HG02943 (cell line): ENCODE data around the gene BRINP3.
"Not testable (repeated sequence)": the region's sequence is repeated elsewhere in the genome, so short reads cannot be mapped to it uniquely, and the experiment has no call there.

Source experiments
- ATAC-seq: cut with Tn5 transposase; IDR thresholded peaks from one replicate; pipeline ENCODE4 v1.9.1; 2021; ENCODE audit warnings: mild to moderate bottlenecking, low read depth, moderate library complexity; ENCODE audit not compliant: unreplicated experiment

BRINP3 gene

GRCh38 chr1:190477762-190478148 is at the start of gene BRINP3:
TSS of gene BRINP3 (minus strand) at chr1:190477864.
- no peak for ATAC-seq

- no peak for ATAC-seq
Observed at GRCh38 chr1:190511554-190511953, 33.9 kb upstream of the BRINP3 start.

- no peak for ATAC-seq
Observed at GRCh38 chr1:190507357-190507756, 29.7 kb upstream of the BRINP3 start.

GRCh38 chr1:190504539-190504938 is 26.9 kb upstream of the BRINP3 start:
- ATAC-seq, result not testable (repeated sequence)

DNA sequence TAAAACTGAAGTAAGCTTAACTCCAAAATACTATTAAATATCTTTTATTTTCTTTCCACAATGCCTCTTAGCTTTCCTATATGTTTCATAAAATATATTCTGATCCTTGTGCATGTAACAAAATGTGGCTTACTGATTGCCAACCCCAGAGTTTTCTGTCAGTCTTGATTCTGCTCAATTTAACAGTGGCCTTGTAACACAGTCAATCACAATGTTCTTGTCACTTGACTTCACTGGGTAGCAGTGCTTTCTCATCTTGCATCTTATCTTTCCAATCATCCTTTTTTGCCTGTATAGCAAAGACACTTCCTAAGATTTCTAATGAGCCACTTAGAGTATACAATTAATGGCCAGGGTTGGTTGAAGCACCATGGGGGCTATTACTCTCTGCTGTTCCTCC is 19.9 kb upstream of the BRINP3 start:
- no peak for ATAC-seq

DNA sequence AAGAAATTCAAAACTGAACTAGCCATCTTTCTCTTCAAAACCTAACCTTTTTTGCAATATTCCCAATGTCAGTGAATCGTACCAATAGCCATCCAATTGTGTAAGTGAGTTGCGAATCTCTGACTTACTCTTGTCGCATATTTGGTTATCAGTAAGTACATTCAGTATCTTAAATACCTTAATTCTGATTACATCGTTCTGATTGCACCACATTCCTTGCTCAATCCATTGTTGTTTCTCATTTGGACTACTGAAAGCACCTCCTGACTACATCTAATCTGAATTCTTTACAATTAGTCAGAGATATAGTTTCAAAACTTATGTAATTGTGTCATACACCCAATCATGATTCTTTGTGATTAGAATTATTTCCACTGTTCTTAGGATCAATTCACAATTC is 16.8 kb upstream of the BRINP3 start:
- no peak for ATAC-seq

- no peak for ATAC-seq
Observed at GRCh38 chr1:190491404-190491803, 13.7 kb upstream of the BRINP3 start.

DNA sequence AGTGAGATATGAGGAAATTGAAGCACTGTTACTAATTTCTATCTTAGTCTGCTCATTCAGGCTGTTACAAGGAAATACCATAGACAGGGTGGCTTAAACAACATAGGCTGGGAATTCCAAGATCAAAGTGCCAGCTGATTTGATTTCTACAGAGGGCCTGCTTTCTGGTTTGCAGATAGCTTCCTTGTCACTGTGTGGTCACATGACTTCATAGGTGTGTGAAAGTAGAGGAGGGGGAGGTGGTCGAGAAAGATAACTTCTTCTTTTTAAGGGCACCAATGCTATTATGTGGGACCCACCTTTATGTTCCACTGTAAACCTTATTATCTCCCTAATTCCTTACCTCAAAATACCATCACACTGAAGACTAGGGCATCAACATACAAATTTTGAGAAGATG is 6.4 kb upstream of the BRINP3 start:
- ATAC-seq, result no peak

- no peak for ATAC-seq
Observed at GRCh38 chr1:190480231-190480630, 2.6 kb upstream of the BRINP3 start.

DNA sequence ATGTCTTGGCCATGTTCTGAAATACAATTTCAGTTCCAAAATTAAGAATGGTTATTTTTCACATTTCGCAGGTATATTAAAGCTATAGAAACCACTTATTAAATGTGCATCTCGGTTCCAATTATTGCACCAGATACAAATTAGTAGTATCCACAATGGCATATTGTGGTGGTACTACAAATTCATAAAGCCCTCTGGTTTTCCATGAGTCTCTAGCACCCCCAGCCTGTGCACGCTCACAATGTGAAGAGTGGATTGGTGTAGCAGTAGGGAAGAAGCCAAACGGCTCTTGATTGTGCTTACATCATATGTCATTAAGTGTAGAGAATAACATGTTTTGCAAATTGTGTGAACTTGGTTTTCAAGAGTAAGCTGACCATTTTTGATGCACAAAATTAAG is 1.9 kb upstream of the BRINP3 start:
- ATAC-seq, result no peak

DNA sequence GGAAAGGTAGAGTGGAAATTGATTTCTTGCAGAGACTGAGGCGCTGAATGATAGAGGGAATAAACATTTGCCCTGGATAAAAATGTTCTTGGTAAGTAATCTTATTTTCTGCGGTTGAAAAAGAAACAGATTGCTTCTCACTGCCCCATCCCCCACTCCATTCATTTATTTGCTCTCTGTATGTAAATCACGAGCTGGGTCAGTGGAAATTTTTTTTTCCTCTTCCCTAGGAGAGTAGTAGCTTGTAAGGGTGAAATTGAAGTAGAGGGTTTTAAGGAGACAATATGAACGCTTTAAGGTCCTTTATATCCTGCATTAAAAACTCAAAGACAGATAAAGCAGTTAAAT is 1.4 kb upstream of the BRINP3 start:
- no peak for ATAC-seq

DNA sequence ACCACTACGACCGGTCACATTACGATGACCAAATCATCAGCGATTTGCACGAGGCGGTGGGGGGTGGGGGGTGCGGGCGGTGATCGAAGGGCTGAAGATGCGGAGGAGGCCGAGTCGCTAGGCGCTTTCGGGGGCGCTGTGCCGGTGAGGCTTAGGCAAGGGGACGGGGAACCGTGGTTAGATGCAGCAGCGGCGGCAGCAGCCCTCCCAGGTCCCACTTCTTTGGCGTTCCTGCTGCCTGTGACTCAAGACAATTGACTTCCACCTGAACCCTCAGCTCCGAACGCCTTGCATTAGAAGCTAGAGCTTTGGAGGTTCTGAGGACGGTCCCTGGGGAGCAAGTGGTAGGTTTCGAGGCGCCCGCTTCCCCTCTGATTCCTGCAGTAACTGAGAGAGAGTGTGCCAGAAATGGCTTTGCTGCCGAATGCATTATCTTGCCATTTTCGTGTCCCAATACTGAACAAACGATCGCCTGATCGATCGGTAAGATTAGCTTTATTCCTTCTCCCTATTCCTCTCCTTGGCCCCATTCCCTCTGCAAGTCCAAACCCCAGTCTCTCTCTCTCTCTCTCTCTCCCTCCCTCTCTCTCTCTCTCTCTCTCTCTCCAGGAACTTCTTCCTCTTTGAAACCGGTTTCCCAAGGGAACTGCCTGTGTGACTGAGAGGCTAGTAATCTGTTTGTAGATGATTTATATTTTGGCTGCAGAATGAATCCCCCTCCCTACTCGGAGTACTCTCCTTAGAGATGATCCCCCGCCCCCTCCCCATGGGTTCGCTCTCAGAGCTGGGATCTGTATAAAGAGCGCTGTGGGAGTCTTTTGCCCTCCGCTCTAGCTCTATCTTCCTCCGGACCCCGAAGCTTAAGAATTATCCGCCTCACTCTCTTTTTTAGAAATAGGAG is 735 bp upstream of the BRINP3 start:
- no peak for ATAC-seq

DNA sequence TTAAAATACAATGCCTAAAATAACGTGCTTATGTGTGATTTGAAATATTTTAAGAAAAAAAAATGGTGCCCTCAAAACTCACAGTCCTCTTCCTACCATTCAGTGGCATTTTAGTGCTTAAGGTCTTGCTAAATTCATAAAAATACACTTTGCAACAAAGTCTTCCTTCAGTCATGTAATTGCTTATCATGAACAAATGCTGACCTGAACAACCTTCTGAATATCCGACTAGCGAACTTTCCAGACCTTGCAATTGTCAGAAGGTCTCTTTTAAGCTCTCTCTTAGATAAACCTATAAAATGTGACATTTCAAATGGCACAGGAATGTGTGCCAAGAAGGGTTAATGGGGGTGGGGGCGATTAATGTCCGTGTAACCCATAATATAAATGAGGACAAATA is 858 bp downstream of the BRINP3 start:
- no peak for ATAC-seq

- ATAC-seq, result no peak
Observed at GRCh38 chr1:190476321-190476720, 1.3 kb downstream of the BRINP3 start.

- ATAC-seq, result no peak
Observed at GRCh38 chr1:190475421-190476141, 2.1 kb downstream of the BRINP3 start.

GRCh38 chr1:190474650-190475211 is 2.9 kb downstream of the BRINP3 start:
- no peak for ATAC-seq

- ATAC-seq, result no peak
Observed at GRCh38 chr1:190474010-190474409, 3.7 kb downstream of the BRINP3 start.

- no peak for ATAC-seq
Observed at GRCh38 chr1:190472494-190472893, 5.2 kb downstream of the BRINP3 start.

- ATAC-seq, result no peak
Observed at GRCh38 chr1:190472042-190472441, 5.6 kb downstream of the BRINP3 start.

DNA sequence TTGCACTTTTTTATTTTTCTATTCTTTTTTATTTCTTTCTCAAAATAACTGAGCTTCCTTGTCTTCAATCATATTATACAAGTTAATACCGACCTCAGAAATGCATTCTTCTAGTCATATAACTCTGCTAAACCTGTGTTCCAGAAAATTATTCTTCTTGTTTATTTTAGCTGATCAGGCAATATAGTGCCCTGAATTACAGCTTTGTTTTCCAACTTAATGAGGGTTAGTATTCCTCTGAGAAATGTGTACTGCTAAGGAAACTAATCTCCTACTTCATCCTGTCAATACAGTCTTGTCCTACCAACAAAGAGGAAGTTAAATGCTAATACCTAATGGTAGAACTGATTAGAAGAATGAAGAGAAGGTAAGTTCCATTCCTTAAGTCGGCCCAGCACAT is 13.0 kb downstream of the BRINP3 start:
- no peak for ATAC-seq

DNA sequence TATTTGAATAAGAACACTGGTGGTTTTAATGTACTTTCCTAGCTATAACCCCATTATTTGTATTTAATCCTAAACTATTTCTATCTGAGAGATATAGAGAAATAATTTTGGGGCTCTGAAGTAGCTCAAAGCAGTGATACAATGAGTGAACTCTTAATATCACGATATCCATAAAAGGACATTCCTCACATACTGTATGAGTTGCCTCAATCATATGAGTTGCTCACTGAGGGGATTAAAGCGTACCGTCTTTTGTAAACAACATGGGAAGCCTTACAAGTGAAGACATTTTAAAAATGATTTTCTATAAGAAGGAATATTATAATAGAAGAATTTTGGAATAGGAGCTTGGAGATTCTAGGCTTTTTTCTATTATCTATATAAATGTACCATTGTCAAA is 21.5 kb downstream of the BRINP3 start:
- no peak for ATAC-seq

- ATAC-seq, result no peak
Observed at GRCh38 chr1:190455631-190456030, 22.0 kb downstream of the BRINP3 start.
